NCI-H146 treated with DMSO at 0.1 percent for 48 hours (cell line): ENCODE measurements around the gene CIAO2B.

Experiments
- DNase-seq: peaks from one replicate; lab custom pipeline; 2025; ENCODE audit not compliant: unreplicated experiment; lab: John Stamatoyannopoulos, UW

The CIAO2B gene

GRCh38 chr16:66888647-66889615, 45.3 kb downstream of the CIAO2B start:
- no peak for DNase-seq

GRCh38 chr16:66886914-66887313, 47.3 kb downstream of the CIAO2B start:
- no peak for DNase-seq

DNA sequence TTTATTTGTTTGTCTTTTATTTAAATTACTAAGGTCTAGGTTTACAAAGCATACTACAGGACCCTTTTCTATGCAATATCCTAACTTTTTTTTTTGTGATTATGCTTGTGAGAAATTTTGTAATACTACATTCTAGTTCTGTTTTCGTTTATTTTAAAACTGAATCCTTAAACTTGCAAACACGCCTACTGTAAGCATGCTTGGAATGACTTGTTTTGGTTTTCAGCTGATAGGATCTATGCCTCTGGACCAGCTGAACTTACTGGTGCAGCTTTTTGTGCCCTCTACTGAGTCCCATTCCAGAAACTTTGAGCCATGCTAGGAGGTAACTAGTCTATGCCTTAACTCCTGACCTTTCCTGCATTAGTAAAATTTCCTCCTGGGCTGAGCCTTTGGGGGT, 47.9 kb downstream of the CIAO2B start:
- no peak for DNase-seq

DNA sequence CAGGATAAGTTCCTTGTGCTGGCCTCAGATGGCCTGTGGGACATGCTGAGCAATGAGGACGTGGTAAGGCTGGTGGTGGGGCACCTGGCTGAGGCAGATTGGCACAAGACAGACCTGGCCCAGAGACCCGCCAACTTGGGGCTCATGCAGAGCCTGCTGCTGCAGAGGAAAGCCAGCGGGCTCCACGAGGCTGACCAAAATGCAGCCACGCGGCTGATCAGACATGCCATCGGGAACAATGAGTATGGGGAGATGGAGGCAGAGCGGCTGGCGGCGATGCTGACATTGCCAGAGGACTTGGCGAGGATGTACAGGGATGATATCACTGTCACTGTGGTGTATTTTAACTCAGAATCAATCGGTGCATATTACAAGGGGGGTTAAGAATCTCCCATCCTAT, 48.7 kb downstream of the CIAO2B start:
- no peak for DNase-seq

DNA sequence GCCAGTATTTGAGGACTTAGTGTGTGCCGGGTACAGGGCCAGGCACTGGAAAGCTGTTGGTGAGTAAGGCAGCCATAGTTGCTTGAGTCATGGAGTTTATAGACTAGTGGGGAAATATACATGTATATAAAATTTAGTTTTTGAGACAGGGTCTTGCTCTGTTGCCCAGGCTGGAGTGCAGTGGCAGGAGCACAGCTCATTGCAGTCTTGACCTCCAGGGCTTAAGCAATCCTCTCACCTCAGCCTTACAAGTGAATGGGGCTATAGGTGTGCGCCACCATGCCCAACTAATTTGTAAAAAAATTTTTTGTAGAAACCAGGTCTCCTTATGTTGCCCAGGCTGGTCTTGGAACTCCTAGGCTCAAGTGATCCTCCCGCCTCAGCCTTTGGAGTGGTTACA, 51.5 kb downstream of the CIAO2B start:
- DNase-seq: no peak
